K562 (cell line): Measurements from ENCODE around the gene MATR3. TPM values are rescaled to one million over a fixed set of nuclear protein-coding genes. Genes with fewer than 3 reads are reported as not detected.

Experiments used
- E2F1 ChIP-seq: sonication (generic); formaldehyde crosslinking; IDR thresholded peaks from 2 replicates; pipeline ENCODE4 v1.8.1; 2023; ENCODE audit warnings: mild to moderate bottlenecking, missing genetic modification reagents, moderate library complexity
- HDAC1 ChIP-seq, 2 experiments: fragments of 450-650 bp; IDR thresholded peaks; 2 replicates each; pipeline ENCODE4 v1.6.1; 2016 to 2017; ENCODE audit warnings: inconsistent platforms in 1 of 2, mild to moderate bottlenecking in 1 of 2, moderate library complexity in 1 of 2
- MNT ChIP-seq, 2 experiments: fragments of 450-650 bp; conservative IDR thresholded peaks; 2 replicates each; pipeline ENCODE4 v1.6.1; 2017; ENCODE audit warnings: mild to moderate bottlenecking in 2 of 2, moderate library complexity in 2 of 2
- NCOA4 ChIP-seq: fragments of 450-650 bp; IDR thresholded peaks from 2 replicates; pipeline ENCODE4 v1.6.1; 2018; ENCODE audit warnings: mild to moderate bottlenecking; ENCODE audit not compliant: partially characterized antibody
- NR4A1 ChIP-seq, 2 experiments: fragments of 250-450 bp in 1 of 2; fragments of 450-650 bp in 1 of 2; sonication (Bioruptor Pico) in 1 of 2; IDR thresholded peaks; 2 replicates each; pipeline versions ENCODE4 v1.4.0 to v1.6.1; 2016 to 2020; ENCODE audit warnings: mild to moderate bottlenecking in 2 of 2, missing compliant biosample characterization in 1 of 2, missing genetic modification characterization in 1 of 2, moderate library complexity in 1 of 2
- POLR2H ChIP-seq: IDR thresholded peaks from 2 replicates; pipeline ENCODE4 v1.6.1; 2016; ENCODE audit warnings: missing genetic modification characterization, low read depth, mild to moderate bottlenecking, control low read depth, missing compliant biosample characterization, moderate library complexity
- POU5F1 ChIP-seq: fragments of 150-350 bp; IDR thresholded peaks from 2 replicates; pipeline ENCODE4 v1.6.1; 2014; ENCODE audit warnings: borderline replicate concordance, low read length, low read depth, mild to moderate bottlenecking; ENCODE audit not compliant: partially characterized antibody
- RAD51 ChIP-seq: fragments of 450-650 bp; IDR thresholded peaks from 2 replicates; pipeline ENCODE4 v1.7.1; 2016; ENCODE audit warnings: low read depth, mild to moderate bottlenecking, borderline replicate concordance
- RFX1 ChIP-seq: fragments of 450-650 bp; IDR thresholded peaks from 2 replicates; pipeline ENCODE4 v1.6.1; 2016; ENCODE audit warnings: mild to moderate bottlenecking, moderate library complexity
- SAFB ChIP-seq: fragments of 200-400 bp; formaldehyde crosslinking; IDR thresholded peaks from 2 replicates; pipeline ENCODE4 v1.6.1; 2017; ENCODE audit warnings: low read depth, low read length, borderline replicate concordance
- SMARCC2 ChIP-seq: fragments of 450-650 bp; IDR thresholded peaks from 2 replicates; pipeline ENCODE4 v1.6.1; 2017; ENCODE audit warnings: antibody characterized with exemption, moderate library complexity, mild to moderate bottlenecking, low read depth
- SUPT5H ChIP-seq: fragments of 450-650 bp; IDR thresholded peaks from 2 replicates; pipeline ENCODE4 v1.6.1; 2016
- ZFP36 ChIP-seq: fragments of 150-350 bp; IDR thresholded peaks from 2 replicates; pipeline ENCODE4 v1.6.1; 2018; ENCODE audit warnings: low read length, low read depth; ENCODE audit not compliant: partially characterized antibody
- polyA plus RNA-seq, 8 experiments: library from polyadenylated mRNA; depleted of rRNA in 4 of 8; stranded (reverse) in 5 of 8; unstranded in 3 of 8; fragments of >200 nt; fragmentation: Nextera tagmentation in 2 of 8; fragmentation: Illumina TruSeq in 1 of 8; extraction: Ambion mirVana in 2 of 8; extraction: Trizol in 1 of 8; gene quantifications; 2 replicates each; pipeline versions ENCODE4 v1.2.1 to v1.2.3, GENCODE V29; 2011 to 2014; ENCODE audit warnings: inconsistent platforms in 1 of 8, missing spikeins in 1 of 8
- total RNA-seq, 7 experiments: library from RNA; depleted of rRNA in 6 of 7; stranded (reverse); fragments of >200 nt in 6 of 7; fragmentation: Illumina TruSeq in 2 of 7; extraction: Trizol in 2 of 7; gene quantifications; 2 replicates each; pipeline versions ENCODE4 v1.2.1 to v1.2.3, GENCODE V29; 2011 to 2021; ENCODE audit warnings: low replicate concordance in 1 of 7

MATR3 gene
- total and polyA plus RNA-seq, 9 of the 15 experiments (the other 6 are each of a cell fraction or from before 2014, with no cell fraction given): 150 to 425 (median 263) TPM

GRCh38 chr5:139293507-139294373 is at the start of gene MATR3 (continued):
- TF ChIP-seq POLR2H (tag): peak; percentile 92
- no peak for TF ChIP-seq NCOA4
- no peak for TF ChIP-seq RAD51
- no peak for TF ChIP-seq ZFP36
- peak; percentile 59 to 70 for TF ChIP-seq MNT (conservative IDR thresholded peaks at IDR 0.05)
- TF ChIP-seq POU5F1: no peak
- no peak for TF ChIP-seq SMARCC2
- peak; percentile 98 for TF ChIP-seq SUPT5H
- TF ChIP-seq RFX1: no peak
- TF ChIP-seq SAFB: no peak
- peak; percentile 79 for TF ChIP-seq E2F1 (CRISPR knock-in tag)
- no peak for TF ChIP-seq NR4A1 (CRISPR knock-in tag; IDR thresholded peaks at IDR 0.05)
- no peak for TF ChIP-seq NR4A1 (tag; IDR thresholded peaks at IDR 0.05)
- TF ChIP-seq HDAC1 (IDR thresholded peaks at IDR 0.05): peak in 1 of 2 experiments; percentile 75; a peak in 2 of 4 replicates
